ENCODE results near the gene VASN.

DNA sequence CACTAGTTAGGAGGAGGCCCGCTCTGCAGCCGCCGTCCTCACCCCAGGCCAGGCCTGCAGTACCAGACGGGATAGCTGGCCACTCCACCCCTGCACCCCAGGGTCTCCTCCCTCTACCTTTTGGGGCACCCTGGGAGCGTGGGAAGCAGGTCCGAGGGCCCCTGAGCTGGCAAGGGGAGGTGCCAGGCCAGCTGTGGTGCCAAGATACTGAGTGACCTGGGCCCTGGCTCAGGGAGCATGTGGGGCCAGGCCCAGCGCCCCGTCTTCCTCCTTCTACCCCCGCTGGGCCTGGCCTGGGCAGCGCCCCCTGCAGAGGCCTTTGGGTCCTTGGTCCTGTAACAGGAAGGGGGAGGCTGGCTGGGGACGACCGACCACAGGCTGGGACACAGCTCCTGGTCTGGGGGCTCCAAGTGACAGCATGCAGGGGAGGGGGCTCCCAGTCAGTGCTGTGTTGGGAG is 33.5 kb upstream of the VASN start:
- TF ChIP-seq FOXK2 (IDR thresholded peaks at IDR 0.05) (no peak), SP1 (IDR thresholded peaks at IDR 0.05) (no peak), ARNT (IDR thresholded peaks at IDR 0.05) (no peak), L3MBTL2 (conservative IDR thresholded peaks at IDR 0.05) (no peak), HDGF (IDR thresholded peaks at IDR 0.05; ENCODE audit: borderline replicate concordance) (no peak), LEF1 (IDR thresholded peaks at IDR 0.05; ENCODE audit: borderline replicate concordance) (no peak), ZNF384 (IDR thresholded peaks at IDR 0.05) (no peak), TARDBP (IDR thresholded peaks at IDR 0.05) (no peak)
- TF ChIP-seq, protein P1, sequence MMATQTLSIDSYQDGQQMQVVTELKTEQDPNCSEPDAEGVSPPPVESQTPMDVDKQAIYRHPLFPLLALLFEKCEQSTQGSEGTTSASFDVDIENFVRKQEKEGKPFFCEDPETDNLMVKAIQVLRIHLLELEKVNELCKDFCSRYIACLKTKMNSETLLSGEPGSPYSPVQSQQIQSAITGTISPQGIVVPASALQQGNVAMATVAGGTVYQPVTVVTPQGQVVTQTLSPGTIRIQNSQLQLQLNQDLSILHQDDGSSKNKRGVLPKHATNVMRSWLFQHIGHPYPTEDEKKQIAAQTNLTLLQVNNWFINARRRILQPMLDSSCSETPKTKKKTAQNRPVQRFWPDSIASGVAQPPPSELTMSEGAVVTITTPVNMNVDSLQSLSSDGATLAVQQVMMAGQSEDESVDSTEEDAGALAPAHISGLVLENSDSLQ (IDR thresholded peaks at IDR 0.05) = no peak
